GM20431 (cell line): Measurements from ENCODE around the gene PI4KA.
"Not testable (repeated sequence)": the region's sequence is repeated elsewhere in the genome, so short reads cannot be mapped to it uniquely, and the experiment has no call there.

ENCODE experiments used
- in situ Hi-C: fragments of 300-500 bp; cut with MseI, MboI; formaldehyde crosslinking; loops from one replicate; pipeline ENCODE4 v1.15.0; 2020; ENCODE audit warnings: low sequenced_read_pairs; ENCODE audit not compliant: unreplicated experiment

Gene PI4KA

DNA sequence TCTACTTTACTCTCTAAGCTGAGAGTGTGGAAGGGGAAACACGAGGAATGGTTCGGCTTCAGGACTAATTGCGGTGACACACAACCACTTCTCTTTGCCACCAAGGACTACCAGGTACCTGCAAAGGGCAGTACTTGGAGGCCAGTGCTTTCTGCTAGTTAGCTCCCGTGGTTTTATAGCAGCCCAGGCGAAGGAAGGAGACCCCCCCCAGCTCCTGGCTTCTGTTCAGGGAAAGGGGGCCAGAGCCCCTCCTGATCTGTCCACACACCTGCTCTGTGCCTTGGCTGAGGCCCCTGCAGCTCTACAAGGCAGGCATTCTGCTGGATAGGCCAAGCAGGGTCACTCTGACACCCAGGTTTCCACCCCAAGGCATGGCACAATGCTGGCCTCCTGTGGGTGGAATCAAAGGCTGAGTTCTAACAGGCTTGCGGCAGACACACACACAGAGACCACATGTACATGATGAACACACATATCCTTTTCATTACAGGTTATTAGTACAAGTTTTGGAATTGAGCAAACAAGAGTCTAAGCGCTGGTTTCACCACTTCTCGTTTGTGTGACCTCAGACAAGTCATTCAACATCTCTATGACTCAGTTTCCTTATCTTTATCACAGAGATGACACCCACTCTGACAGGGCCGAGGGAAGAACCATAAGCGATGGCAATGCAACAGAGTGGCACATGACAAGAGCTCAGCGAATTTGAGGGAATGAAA lies 77.2 kb downstream of the PI4KA start:
- in situ Hi-C loops, result no loop called here

DNA sequence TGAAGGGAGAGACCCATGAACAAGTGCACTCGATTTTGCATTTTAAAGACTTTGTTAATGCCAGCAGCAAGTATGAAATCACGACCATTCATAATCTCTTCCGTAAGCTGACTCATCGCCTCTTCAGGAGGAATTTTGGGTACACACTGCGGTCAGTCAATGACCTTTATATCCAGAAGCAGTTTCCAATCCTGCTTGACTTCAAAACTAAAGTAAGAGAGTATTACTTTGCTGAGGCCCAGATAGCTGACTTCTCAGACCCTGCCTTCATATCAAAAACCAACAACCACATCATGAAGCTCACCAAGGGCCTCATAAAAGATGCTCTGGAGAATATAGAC lies 78.8 kb downstream of the PI4KA start:
- in situ Hi-C loops, result no loop called here

DNA sequence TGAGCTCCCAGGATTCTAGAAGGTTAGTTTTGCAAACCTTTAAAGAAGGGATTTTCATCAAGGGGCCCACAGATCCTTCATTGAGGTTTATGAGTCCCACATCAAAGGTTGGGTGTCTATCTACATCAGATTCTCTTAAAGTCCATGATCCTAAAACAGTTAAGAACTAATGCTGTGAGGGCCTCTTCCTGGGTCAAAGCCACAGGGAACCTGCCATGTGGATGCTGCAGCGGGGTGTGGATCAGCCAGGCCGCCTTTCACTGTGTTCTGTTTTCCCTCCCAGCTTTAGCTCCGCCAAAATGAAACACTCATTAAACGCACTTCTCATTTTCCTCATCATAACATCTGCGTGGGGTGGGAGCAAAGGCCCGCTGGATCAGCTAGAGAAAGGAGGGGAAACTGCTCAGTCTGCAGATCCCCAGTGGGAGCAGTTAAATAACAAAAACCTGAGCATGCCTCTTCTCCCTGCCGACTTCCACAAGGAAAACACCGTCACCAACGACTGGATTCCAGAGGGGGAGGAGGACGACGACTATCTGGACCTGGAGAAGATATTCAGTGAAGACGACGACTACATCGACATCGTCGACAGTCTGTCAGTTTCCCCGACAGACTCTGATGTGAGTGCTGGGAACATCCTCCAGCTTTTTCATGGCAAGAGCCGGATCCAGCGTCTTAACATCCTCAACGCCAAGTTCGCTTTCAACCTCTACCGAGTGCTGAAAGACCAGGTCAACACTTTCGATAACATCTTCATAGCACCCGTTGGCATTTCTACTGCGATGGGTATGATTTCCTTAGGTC lies 79.4 kb downstream of the PI4KA start:
- in situ Hi-C loops, result no loop called here

DNA sequence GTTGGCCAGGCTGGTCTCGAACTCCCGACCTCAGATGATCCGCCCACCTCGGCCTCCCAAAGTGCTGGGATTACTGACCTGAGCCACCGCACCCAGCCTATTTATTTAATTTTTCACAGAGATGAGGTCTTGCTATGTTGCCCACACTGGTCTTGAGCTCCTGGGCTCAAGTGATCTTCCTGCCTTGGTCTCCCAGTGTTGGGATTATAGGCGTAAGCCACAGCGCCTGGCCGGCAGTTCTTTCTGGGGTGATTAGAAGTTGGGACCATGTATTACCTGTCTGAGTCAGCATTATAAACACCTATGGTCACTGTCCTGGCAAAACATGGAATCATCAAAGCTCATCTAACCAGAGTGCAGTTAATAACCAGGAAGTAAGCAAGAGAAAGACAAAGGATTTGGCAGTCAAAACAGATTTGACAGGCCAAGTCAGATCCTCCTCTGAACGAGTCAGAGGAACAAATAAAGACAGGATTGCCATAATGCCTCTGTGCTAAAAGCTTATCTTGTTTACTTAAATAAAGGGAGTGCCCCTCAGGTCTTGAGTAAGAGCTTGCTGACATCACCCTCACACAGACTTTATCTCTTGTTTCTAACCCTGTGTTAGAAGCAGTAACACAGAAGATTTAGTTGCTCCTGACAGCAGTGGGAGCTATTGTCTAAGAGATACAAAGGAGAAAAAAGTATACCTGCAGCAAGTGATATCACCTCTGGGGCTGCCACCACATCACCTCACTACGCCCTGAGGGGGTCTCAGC lies 81.0 kb downstream of the PI4KA start:
- in situ Hi-C loops, result no loop called here

DNA sequence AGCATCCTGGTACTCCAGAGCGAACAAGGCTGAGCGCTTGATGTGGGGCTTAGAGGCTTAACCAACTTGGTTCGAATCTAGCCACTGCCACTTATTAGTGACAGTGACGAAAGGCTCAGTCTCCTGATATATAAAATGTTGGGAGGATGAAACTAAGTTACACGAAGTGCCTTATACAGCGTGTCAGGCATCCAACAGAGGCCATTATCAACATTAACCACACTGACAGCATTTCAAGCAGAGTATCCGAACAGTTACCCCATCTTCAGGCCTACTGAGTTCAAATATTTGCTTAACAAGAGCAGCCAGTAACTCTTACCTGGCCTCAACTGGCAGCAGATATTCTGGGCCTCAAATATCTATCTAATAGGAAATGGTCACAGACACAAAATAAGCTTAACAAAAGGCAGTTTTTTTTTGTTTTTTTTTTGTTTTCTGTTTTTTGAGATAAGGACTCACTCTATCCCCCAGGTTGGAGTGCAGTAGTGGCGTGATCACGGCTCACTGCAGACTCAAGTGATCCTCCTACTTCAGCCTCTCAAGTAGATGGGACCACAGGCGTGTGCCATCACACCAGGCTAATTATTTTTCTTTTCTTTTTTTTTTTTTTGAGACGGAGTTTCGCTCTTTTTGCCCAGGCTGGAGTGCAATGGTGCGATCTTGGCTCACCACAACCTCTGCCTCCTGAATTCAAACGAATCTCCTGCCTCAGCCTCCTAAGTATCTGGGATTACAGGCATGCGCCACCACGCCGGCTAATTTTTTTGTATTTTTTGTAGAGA lies 81.8 kb downstream of the PI4KA start:
- in situ Hi-C loops, result no loop called here

DNA sequence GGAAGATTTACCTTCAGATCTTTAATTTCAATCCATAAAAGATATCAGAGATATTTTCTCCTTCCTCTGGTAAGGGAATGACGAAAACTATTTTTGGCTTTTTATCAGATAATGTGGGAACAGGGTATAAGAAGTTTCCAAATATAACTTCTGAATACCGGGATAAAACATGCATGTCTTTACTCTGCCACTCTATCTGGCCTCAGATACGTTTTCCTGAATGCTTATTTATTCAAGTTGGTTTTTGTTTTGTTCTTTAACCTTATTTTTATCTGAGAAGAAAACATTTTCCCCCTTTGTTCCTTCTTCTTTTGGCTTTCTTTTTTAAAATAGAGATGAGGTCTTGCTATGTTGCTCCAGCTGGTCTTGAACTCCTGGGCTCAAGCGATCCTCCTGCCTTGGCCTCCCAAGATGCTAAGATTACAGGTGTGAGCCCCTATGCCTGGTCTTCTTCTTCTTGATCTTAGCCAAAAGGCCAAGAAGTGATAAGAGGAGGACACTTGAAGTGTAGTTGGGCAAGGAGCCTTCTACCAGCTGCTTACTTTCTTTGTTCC lies 83.2 kb downstream of the PI4KA start:
- in situ Hi-C loops, result no loop called here

DNA sequence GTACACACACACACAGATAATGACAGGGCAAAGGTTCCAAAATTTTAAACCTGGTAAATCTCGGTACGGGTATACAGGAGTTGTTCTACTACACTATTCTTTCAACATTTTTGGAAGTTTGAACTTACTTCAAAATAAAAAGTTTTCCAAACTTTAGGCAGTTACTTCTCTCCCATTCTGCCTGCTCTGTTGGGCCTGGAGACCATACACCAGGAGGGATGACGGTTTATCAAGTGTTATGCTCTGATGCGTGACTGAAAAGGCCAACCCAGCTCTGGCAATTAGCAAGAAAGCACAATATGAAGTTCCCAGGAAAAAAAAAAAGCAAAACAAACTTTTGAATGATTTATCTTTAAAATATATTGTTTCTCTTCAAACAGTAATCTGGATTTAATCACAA lies 83.7 kb downstream of the PI4KA start:
- in situ Hi-C loops, result no loop called here

DNA sequence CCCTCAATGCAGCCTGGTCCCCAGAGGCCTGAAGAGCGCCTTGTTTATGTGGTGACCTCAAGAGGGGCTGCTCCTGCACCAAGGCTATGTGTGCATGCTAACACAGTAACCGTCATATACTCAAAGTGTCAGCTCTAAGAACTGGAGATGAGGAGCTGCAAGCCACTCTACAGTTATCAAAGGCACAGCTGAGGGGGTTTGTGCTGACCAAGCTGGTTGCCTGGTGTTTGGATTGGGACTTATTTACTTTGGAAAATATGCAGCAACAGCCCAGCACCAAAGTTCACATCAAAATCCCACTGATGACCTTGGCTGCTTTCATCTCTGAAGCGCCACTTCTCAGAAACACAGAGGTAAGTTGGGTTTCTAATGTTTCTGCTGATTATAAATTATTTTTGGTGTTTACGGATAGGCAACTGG lies 84.8 kb downstream of the PI4KA start, which contains the start of gene SERPIND1:
Gene SERPIND1 (plus strand): TSS at position 321 of the 420 bp plus-strand sequence. CDS start 5,200 bp downstream, outside the sequence.
- in situ Hi-C loops, result no loop called here

DNA sequence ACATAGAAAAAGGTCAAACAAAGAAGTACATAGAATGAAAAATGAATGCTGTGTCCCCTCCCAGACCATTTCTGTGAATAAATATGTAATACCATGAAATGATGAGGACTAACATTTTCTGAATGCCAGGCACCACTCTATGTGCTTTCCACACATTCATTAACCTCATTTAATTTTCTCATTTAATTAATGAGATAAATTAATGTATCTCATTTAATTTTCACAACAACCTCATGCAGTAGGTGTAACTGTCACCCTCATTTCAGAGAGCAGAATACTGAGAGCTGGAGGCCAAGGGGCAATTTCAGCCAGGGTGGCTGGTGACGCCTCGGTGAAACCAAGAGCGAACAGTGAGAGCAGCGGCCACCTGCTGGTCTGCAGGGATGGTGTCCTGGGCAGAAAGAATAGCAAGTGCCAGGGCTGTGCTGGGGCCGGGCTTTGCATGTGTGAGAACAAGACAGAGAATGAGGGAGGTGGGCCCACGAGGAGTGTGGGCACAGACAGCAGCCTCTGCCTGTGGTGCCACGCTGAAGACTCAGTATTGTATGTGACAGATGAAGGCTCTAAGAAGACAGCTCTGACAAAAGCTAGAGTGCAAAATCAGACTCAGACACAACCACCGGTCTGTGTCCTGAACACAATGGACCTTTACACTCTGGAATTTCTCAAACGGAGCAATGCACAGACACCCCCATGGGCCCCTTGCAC lies 86.5 kb downstream of the PI4KA start:
- in situ Hi-C loops, result no loop called here

DNA sequence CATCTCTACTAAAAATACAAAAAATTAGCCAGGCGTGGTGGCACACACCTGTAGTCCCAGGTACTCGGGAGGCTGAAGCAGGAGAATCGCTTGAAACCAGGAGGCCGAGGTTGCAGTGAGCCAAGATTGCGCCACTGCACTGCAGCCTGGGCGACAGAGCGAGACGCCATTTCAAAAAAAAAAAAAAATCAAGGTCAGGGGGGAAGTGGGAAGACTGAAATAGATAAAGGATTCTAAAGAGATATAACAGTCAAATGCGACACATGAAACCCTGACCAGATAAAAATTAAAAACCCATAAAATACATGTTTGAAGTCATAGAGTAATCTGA lies 89.2 kb downstream of the PI4KA start:
- in situ Hi-C loops, result not testable (repeated sequence)

DNA sequence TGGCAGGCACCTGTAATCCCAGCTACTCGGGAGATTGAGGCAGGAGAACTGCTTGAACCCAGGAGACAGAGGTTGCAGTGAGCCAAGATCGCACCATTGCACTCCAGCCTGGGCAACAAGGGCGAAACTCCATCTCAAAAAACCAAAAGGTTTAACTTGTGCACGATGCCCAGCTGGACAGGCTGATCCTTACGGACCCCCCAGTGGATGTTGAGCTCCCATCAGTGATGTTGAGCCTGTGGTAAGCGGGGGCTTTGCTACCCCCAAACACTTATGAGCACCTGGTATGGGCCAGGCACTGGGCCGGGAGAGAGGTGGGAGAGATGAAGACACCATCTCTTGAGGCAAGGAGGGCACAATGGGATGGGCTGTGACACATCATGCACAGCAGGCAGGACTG lies 92.1 kb downstream of the PI4KA start:
- in situ Hi-C loops, result no loop called here

DNA sequence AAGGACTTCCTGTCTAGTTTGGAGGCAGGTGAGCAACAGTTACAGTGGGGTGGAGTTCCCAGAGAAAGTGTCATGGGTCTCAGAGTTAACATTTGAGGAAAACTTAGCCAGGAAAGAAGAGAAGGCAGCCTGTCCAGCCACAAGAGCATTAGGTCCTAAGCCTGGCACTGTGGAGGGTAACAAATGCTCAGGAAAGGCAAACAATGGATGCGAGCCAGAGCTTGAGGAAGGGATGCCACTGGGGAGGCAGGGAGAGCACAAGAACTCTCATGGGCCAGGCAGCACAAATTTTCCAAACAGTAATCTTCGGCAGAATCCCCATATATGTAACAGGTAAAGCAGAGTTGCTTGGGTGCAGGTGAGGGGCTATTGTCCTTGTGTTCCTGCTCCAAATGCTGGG lies 92.7 kb downstream of the PI4KA start:
- in situ Hi-C loops, result no loop called here

DNA sequence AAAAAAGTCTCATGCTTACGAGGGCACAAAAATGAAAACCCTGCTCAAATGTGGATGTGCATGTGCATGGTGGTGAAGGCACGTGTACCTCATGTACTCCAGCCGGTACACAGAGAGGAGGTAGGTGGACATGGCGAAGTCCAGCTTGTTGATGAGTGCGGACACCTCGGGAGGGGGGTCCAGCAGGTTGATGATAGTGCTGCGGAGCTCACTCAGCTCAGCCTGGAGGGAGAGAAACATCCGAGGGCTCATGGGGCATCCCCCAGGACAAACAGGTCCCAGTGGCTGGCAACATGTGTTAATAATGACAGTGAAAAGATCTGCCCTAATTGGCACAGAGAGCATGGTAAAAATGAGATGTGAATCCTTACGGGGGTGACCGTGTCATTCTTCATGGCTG lies 93.9 kb downstream of the PI4KA start:
- in situ Hi-C loops, result no loop called here

DNA sequence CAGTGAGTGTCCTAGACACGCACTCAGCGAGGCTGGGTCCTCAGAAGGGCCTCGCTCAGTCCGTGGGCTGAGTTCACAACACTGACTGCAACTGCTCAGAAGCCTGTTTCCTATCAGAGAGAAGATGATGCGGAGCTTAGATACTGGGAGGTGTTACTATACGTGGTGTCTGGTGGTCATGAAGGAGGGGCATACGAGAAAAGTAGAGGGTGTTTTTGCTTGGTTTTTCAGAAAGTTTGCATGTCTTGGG lies 94.2 kb downstream of the PI4KA start:
- in situ Hi-C loops, result no loop called here

DNA sequence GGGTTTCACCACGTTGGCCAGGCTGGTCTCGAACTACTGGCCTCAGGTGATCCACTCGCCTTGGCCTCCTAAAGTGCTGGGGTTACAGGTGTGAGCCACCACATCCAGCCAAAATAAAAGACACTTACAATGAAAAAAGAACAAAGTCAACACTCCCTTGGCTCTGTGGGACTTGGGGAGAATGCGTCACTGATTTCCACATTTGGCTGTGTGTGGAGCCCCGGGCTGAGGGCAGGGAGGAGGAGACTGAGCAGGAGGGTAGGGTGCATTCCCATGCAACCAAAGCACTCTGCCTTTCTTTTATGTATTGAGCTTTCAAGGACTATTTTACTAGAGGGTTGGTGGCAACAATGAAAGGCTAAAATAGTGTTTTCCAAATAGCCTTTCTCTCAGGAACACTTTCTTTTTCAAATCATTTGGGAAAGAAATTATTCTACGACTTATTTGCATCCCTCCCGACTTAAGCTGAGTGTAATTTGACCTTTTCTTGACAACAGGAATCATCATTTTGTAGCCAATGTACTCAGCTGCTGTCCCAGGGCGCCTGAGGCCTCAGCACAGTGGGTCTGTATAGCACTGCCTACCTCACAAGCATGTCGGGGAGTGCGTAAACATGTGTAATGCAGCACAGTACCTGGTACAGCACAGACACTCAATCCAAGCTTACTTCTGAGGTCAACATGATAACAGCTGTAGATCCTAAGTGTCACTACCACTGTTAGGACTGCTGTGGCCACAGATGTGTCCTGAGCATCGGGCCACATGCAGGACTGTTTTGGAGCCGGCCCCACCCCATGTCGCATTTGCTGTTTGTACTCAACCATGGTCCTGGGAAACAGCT lies 94.8 kb downstream of the PI4KA start:
- in situ Hi-C loops, result no loop called here

DNA sequence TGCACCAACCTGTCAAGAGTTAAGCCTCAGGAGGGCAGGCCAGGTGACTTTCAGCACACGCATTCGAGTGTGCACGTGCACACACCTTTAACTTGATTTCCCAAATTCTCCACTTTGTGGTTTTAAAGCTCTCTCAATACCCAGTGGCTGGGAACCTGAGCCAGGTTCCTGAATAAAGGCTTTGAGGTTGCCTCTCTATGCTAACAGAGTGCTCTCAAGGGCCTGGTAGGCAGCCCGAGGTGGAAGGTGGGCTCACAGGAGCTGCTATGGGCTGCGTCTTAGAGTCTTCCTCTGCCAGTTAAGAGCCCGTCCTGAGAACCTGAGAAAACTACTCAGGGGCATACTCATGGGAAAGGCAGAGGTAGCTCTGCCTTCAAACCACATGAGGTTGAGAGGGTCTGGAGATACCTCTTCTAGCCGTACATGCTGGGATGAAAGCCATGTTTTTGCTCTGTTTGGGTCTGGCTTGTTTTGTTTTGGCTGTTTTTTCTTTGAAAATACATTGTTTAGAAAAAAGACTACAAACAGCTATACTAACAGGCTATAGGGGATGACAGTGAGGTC lies 96.3 kb downstream of the PI4KA start:
- in situ Hi-C loops, result no loop called here

DNA sequence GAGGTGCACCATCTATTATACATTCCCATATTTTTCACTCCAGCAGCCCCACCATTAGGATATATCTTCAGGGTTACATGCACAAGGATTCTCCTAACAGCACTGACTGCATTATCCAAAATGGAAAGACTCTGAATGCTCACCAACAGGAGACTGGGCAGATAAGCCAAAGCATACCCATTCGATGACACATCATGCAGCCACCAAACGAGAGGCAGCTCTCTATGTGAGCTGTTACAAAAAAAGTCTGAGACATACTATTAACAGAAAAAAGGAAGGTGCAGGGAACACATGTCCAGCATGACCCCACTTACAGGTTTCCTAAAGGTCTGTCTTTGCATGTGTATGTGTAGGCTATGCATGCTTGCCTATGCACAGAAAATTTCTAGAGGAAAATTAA lies 97.1 kb downstream of the PI4KA start:
- in situ Hi-C loops, result no loop called here

DNA sequence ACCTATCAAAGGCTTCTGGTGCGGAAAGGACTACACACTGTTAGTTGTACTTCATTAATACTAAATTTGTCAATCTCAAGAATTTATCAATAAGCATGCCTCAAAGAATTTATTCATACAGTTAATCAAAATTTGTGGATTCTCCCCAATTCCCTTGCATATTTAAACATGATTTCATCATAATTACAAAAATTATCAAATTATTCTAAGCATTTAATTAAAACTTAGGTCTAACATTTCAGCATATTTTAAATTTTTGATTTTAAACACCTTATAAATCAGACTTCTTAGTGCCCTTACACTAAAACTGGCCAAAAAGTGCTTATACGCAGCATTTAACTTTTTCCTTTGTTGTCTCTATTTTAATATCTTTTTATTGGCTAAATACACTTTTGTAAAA lies 98.5 kb downstream of the PI4KA start:
- in situ Hi-C loops, result no loop called here

DNA sequence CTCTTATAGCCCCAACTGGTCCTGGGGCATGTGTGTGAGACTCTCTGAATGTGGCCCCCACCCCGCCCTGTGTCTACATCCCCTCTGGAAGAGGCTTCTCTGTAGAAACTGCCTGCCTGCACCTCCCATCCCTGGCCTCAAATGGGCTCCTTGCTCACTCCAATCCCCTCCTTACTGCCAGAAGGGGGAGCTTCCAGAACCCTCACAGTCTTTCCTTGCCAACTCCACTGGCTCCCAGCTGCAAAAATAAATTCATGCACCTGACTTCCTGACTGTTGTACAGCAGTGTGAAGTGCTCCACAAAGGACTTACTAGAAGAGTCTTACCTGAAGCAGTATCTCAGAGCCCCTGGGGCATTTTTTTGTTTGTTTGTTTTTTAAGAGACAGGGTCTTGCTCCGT lies 99.9 kb downstream of the PI4KA start:
- in situ Hi-C loops, result no loop called here
